Stomach (tissue), 9 donors: ENCODE measurements around the gene EAF1. TPM values are rescaled to one million over a fixed set of nuclear protein-coding genes. Genes with fewer than 3 reads are reported as not detected.
"Not testable (repeated sequence)": the region's sequence is repeated elsewhere in the genome, so short reads cannot be mapped to it uniquely, and the experiment has no call there.

Experiments used
- DNase-seq, 2 donors: peaks; one replicate each; pipeline versions ENCODE4 v3.0.0 to v3.0.0-alpha.2; 2013 to 2019
- H3K27ac ChIP-seq, 5 donors: fragments of 200-600 bp in 4 of 5; sonication (generic) in 4 of 5; one replicate each; pipeline ENCODE4 v1.5.1; 2013 to 2019; ENCODE audit warnings: mild to moderate bottlenecking in 1 of 5, moderate library complexity in 1 of 5
- H3K27me3 ChIP-seq, 3 donors: fragments of 200-600 bp; sonication (generic); one replicate each; pipeline ENCODE4 v1.5.1; 2017 to 2019; ENCODE audit warnings: mixed run types in 1 of 3
- H3K36me3 ChIP-seq, 4 donors: fragments of 200-600 bp; sonication (generic); 1 replicate in 3 of 4; 2 replicates in 1 of 4; pipeline ENCODE4 v1.5.1; 2016 to 2019
- H3K4me1 ChIP-seq, 4 donors: fragments of 200-600 bp; sonication (generic); one replicate each; pipeline ENCODE4 v1.5.1; 2016 to 2019
- H3K4me3 ChIP-seq, 4 donors: fragments of 200-600 bp; sonication (generic) in 3 of 4; one replicate each; pipeline ENCODE4 v1.5.1; 2016 to 2019; ENCODE audit warnings: mild to moderate bottlenecking in 1 of 4
- H3K9me3 ChIP-seq, 4 donors: fragments of 200-600 bp; sonication (generic); one replicate each; pipeline ENCODE4 v1.5.1; 2016 to 2019
- EP300 ChIP-seq: sonication (generic); formaldehyde crosslinking; IDR thresholded peaks from one replicate; pipeline ENCODE4 v1.6.1; 2017; ENCODE audit warnings: antibody characterized with exemption
- POLR2A ChIP-seq, 4 donors: fragments of 450-650 bp; IDR thresholded peaks; one replicate each; pipeline ENCODE4 v1.6.1; 2016; ENCODE audit warnings: antibody characterized with exemption in 4 of 4, control low read depth in 2 of 4, mild to moderate bottlenecking in 1 of 4, moderate library complexity in 1 of 4
- POLR2AphosphoS5 ChIP-seq, 3 donors: sonication (generic); formaldehyde crosslinking; IDR thresholded peaks; one replicate each; pipeline ENCODE4 v1.6.1; 2016; ENCODE audit warnings: antibody characterized with exemption in 3 of 3
- WGBS, 5 donors: extraction: QIAGEN DNeasy Blood & Tissue Kit in 3 of 5; methylation state at CpG; one replicate each; pipeline versions ENCODE4 v1.1.5 to v1.1.7; 2013 to 2018; 5-methylcytosine and 5-hydroxymethylcytosine counted together
- intact Hi-C: fragments of 100-400 bp; cut with DNase I; formaldehyde crosslinking; loops from one replicate; pipeline ENCODE4 v1.15.1; 2023; ENCODE audit warnings: low total_unique reads
- polyA plus RNA-seq, 3 donors: library from polyadenylated mRNA; stranded (reverse); fragments of 200-250 nt; gene quantifications; one replicate each; pipeline ENCODE4 v1.2.3, GENCODE V29; 2013
- total RNA-seq, 5 donors: library from RNA; depleted of rRNA; stranded (reverse); fragments of >200 nt; gene quantifications; one replicate each; pipeline versions ENCODE4 v1.1.0 to v1.2.3, GENCODE V29; 2014 to 2016
- TF ChIP-seq, protein P1 (sequence below), 7 experiments: fragments of 450-650 bp in 4 of 7; fragments of 200-600 bp in 3 of 7; sonication (generic) in 3 of 7; IDR thresholded peaks; one replicate each; pipeline ENCODE4 v1.5.1; 2016 to 2019; ENCODE audit warnings: antibody characterized with exemption in 7 of 7, control low read depth in 2 of 7, mild to moderate bottlenecking in 1 of 7
- donor health status: healthy with polysubstance abuse.
- donor health status: Bipolar disorder and iron deficiency.
- donor health status: healthy.

The EAF1 gene
- total and polyA plus RNA-seq, 8 donors: 1.8 to 62.9 (median 15.9) TPM

DNA sequence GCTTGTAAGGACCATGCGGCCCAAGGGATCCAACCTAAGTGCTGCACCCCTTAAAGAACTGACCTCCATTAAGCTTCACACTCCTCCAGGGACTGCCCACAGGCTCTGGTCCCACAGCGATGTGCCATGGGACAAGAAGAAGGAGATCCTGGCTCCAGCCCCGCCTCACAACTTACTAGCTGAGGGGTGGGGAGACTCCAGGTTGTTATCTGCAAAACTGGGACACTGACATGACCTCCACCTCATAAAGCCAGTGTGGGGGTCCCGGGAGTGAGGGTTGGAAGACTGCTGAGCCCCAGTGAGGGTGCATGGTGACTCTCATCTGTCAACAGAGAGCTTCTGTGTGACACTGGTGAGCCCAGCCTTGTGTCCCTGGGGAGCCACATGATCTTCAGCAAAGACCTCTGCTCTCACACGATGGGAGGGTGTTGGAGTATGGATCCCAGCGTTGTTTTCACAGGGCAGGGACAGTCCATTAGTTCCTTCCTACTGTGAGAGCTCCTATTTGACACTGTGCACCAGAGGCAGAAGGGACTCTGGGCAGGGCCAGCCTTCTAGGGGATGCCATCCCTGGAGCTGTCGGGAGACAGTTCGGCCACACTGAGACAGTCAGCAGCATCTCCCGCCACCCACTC, 26.7 kb downstream of the EAF1 start:
- WGBS, 5 donors: 76 to 84% (median 79%) methylated on average over 7 to 9 of the region's 9 CpGs
- H3K36me3 ChIP-seq: peaks cover 0 to 57% (median 21%) of the 10 kb centered on the region in 4 donors

DNA sequence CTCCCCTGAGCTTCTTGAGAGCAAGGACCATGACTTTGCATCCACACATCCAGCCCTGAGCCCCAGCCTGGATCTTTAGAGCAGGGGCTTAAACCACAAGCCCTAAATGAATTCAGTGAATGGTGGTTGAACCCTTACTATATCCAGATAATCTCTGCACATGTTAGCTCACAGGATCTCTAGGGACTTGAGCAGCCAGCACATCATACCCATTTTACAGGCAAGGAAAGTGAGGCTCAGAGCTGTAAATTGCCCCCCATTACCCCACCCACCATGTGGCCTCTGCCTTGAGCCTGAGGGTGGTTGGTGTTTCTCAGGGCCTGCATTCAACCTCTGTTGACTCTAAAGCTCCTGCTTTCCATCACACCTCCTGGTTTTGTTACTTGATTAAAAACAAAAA, 27.6 kb downstream of the EAF1 start:
- TF ChIP-seq EP300 (no peak), POLR2AphosphoS5 (IDR thresholded peaks at IDR 0.05) (no peak), POLR2A (IDR thresholded peaks at IDR 0.05) (no peak)
- TF ChIP-seq, protein P1, sequence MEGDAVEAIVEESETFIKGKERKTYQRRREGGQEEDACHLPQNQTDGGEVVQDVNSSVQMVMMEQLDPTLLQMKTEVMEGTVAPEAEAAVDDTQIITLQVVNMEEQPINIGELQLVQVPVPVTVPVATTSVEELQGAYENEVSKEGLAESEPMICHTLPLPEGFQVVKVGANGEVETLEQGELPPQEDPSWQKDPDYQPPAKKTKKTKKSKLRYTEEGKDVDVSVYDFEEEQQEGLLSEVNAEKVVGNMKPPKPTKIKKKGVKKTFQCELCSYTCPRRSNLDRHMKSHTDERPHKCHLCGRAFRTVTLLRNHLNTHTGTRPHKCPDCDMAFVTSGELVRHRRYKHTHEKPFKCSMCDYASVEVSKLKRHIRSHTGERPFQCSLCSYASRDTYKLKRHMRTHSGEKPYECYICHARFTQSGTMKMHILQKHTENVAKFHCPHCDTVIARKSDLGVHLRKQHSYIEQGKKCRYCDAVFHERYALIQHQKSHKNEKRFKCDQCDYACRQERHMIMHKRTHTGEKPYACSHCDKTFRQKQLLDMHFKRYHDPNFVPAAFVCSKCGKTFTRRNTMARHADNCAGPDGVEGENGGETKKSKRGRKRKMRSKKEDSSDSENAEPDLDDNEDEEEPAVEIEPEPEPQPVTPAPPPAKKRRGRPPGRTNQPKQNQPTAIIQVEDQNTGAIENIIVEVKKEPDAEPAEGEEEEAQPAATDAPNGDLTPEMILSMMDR (IDR thresholded peaks at IDR 0.05): no peak
- H3K4me1 ChIP-seq: no peaks in the 10 kb centered on the region
- H3K4me3 ChIP-seq: no peak overlapping the region
- H3K9me3 ChIP-seq: no peaks in the 10 kb centered on the region
- H3K27ac ChIP-seq: no peak overlapping the region
- intact Hi-C loops: no loop called here
- DNase-seq: no peak
- H3K27me3 ChIP-seq: no peaks in the 10 kb centered on the region
- H3K36me3 ChIP-seq: peaks cover 0 to 49% (median 19%) of the 10 kb centered on the region in 4 donors

More for the DNA sequence above, 26.7 kb downstream of the EAF1 start:
- Histone ChIP-seq H3K4me1 (no peaks in the 10 kb centered on the region), H3K27ac (no peak overlapping the region), H3K27me3 (no peaks in the 10 kb centered on the region), H3K9me3 (no peaks in the 10 kb centered on the region), H3K4me3 (no peak overlapping the region)
- no peak for DNase-seq
- no peak for TF ChIP-seq POLR2AphosphoS5 (IDR thresholded peaks at IDR 0.05)
- TF ChIP-seq POLR2A (IDR thresholded peaks at IDR 0.05): no peak
- intact Hi-C loops: no loop called here

DNA sequence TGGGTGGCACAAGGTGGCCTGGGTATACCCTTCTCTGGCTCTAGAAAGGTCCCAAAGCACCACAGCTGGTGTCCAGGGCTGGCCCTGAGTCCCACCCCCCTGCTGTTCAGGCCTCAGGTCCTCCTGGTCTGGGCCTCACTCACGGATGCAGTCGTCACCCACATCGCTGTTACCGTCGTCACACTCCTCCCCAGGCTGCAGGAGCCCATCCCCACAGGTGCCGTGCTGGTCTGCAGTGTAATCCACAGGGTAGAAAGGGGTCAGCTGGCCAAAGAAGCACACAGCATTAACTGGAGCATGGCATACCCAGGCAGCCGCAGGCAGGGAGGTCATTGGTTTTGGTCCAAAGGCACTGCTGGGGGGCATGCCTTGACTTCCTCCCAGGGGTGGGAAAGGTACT, 28.4 kb downstream of the EAF1 start:
- TF ChIP-seq, protein P1 (IDR thresholded peaks at IDR 0.05): no peak
- no peak for TF ChIP-seq POLR2AphosphoS5 (IDR thresholded peaks at IDR 0.05)
- TF ChIP-seq POLR2A (IDR thresholded peaks at IDR 0.05): no peak
- no peak for TF ChIP-seq EP300
- peaks cover 0 to 41% (median 12%) of the 10 kb centered on the region in 4 donors for H3K36me3 ChIP-seq
- no peak overlapping the region for H3K4me3 ChIP-seq
- WGBS, 5 donors: 93 to 96% (median 94%) methylated on average over 6 to 7 of the region's 7 CpGs
- no peaks in the 10 kb centered on the region for H3K9me3 ChIP-seq
- intact Hi-C loops: no loop called here
- H3K4me1 ChIP-seq: peaks cover 0 to 4% (median 0%) of the 10 kb centered on the region in 4 donors
- no peak for DNase-seq
- no peak overlapping the region for H3K27ac ChIP-seq
- no peaks in the 10 kb centered on the region for H3K27me3 ChIP-seq

DNA sequence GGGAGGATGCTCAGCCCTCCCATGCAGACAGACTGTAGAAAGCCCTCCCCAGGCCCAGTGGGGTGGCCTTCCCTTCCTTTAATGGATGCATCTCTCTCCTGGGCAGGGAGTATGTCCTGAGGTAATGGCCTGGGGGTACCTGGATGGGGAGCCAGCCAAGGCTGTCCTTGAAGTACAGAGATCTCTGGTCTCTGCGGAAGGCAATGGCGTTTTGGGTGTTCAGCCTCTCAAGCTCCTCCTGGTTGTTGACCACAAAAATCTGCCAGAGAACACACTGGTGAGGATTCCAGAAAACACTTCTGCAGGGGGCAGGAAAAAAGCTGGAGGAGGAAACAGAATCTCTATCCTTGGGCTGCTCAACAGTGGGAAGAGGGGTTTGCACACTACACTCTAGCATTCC, 28.9 kb downstream of the EAF1 start:
- no peaks in the 10 kb centered on the region for H3K27me3 ChIP-seq
- no peak overlapping the region for H3K27ac ChIP-seq
- WGBS, 5 donors: 73 to 97% (median 96%) methylated on average over 2 of the region's 2 CpGs
- H3K4me3 ChIP-seq: no peak overlapping the region
- peaks cover 0 to 36% (median 7%) of the 10 kb centered on the region in 4 donors for H3K36me3 ChIP-seq
- intact Hi-C loops: no loop called here
- no peak for DNase-seq
- H3K4me1 ChIP-seq: peaks cover 0 to 5% (median 0%) of the 10 kb centered on the region in 4 donors
- no peaks in the 10 kb centered on the region for H3K9me3 ChIP-seq
- no peak for TF ChIP-seq POLR2A (IDR thresholded peaks at IDR 0.05)
- TF ChIP-seq, protein P1 (IDR thresholded peaks at IDR 0.05): no peak
- no peak for TF ChIP-seq EP300
- TF ChIP-seq POLR2AphosphoS5 (IDR thresholded peaks at IDR 0.05): no peak

DNA sequence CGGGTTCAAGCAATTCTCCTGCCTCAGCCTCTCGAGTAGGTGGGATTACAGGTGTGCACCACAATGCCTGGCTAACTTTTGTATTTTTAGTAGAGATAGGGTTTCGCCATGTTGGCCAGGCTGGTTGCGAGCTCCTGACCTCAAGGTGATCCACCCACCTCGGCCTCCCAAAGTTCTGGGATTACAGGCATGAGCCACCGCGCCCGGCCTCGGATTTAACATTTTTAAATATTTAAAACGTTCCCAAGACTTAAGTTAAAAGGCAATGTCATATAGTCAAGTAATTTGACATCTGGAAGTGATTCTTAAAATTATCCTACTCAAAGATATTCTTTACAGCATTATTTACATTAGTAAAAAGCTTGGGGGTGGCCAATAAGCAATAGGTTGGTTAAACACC, 29.5 kb downstream of the EAF1 start:
- H3K36me3 ChIP-seq: peaks cover 0 to 30% (median 5%) of the 10 kb centered on the region in 4 donors
- H3K4me1 ChIP-seq, H3K27me3 ChIP-seq, H3K4me3 ChIP-seq, intact Hi-C loops, H3K9me3 ChIP-seq, H3K27ac ChIP-seq, DNase-seq: not testable (repeated sequence)
- WGBS, 5 donors: 88 to 94% (median 90%) methylated on average over 10 of the region's 10 CpGs
